ENCODE results near the gene PCYT1B.

Gene PCYT1B

DNA sequence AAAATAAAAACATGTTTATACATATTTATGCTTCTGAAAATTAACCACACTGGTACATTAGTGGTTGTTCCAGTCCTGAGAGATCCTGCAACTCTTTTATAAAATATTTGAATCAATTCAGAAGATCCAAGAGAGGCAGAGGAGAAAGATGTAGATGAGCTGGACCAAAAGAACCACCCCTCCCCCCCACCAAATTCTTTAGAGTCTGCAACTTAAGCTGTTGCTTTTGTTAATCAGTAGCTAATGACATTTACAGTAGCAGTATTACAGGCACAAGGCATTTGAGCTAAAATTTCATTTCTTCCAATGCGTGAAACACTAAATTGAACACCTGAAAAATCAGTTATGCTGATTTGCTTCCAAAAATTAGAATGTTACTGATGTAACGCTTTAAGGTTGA lies 120.5 kb downstream of the PCYT1B start:
- DNase-seq (ENCODE audit: low read depth, low spot score) = no peak

DNA sequence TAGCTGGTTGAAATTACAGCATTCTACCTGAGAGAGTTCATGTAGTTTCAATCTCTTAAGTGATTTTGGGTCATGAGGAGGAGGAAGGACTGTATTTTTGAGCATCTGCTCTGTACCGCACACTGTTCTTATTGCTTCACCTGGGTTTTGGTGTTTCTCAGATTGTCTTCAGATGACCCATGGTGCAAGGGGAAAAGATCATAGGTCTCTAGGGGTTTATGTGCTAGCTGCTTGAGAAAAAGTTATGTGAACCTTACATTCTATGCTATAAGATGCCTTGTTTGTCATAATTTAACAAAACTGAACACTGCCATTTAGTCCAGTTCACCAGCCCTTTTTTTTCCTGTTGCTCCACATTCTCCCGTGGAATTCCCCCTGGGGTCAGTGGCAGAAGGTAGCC lies 121.7 kb downstream of the PCYT1B start:
- DNase-seq (ENCODE audit: low read depth, low spot score) = no peak

DNA sequence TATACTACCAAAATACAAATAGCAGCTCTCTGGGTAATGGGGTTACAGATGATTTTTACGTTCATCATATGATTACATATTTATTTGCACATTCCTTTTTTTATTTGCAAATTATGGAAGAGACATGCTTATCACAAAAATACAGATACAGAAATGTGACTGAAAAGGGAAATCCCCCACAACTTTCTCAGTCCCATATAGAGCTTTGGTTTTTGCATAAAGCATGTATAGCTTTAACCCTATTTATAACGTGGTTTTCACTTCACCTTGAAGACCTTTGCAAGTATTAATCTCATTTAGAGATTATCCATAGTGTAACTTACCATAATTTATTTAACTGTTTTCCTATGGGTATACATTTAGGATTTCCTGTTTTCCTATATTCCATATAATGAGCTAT lies 126.7 kb downstream of the PCYT1B start:
- DNase-seq (ENCODE audit: low read depth, low spot score) = no peak

DNA sequence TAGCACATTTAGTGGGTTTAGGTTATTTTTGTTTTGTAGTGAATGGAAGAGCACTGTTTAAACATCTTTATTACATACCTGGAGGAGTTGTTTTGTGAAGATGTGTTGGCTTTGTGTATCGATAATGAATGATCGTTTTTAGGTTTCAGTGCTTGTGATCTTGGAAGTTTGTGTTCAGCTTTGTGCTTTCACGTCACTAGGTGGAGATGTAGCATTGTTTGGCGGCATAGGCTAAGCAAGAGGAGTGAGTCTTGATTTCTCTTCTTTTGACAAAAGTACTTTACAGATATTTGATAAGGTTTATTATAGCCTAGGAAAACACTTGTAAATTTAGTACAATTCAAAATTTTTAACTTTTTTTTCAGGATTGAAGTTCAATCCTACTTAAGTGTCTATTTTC lies 131.7 kb downstream of the PCYT1B start:
- peak; percentile 48 for DNase-seq (ENCODE audit: low read depth, low spot score)

DNA sequence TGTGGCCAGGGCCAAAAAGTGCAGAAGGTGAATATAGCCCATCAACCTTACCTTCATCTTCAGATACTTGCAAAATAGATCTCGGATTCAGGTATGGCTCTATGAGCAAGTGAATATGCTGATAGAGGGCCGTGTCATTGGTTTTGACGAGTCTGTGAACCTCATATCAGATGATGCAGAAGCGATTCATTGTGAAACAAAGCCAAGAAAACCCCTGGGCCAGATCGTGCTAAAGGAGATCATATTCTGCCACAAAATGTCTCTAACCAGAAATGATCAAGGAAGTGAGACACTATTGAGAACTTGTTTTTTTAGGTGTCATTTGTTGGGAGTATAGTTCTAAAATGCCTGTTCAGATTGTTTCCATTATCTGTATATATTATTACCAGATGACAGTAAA lies 133.7 kb downstream of the PCYT1B start:
- DNase-seq (ENCODE audit: low read depth, low spot score) = no peak

DNA sequence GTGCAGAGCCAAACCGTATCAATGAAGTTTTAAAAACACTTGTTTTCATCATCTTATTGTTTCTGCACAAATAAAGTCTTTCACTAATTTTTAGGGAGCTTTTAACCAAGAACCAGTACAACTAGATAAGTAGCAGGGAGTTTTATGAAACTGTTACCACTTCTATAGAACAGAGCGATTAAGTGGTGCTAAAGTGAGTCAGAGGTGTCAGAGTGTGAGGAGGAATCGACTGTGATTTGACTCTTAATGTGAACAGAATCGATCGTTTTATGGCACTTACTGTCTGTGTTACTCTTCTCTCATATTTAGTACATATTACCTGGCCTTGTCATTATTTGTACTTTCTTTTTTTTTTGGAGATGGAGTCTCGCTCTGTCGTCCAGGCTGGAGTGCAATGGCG lies 138.8 kb downstream of the PCYT1B start:
- no peak for DNase-seq (ENCODE audit: low read depth, low spot score)
